Esophagus muscularis mucosa (tissue), 4 donors: ENCODE data around the gene TAGAP. TPM values are rescaled to one million over a fixed set of nuclear protein-coding genes. Genes with fewer than 3 reads are reported as not detected.

Source experiments
- DNase-seq: peaks from one replicate; pipeline ENCODE4 v3.0.0-alpha.2; 2017; ENCODE audit errors: extremely low spot score
- H3K27ac ChIP-seq, 4 donors: fragments of 200-600 bp; sonication (generic); replicated peaks in 1 of 4; 1 replicate in 3 of 4; 2 replicates in 1 of 4; pipeline ENCODE4 v1.5.1; 2016 to 2019; ENCODE audit warnings: mild to moderate bottlenecking in 1 of 4
- H3K27me3 ChIP-seq, 4 donors: fragments of 200-600 bp; sonication (generic); one replicate each; pipeline versions ENCODE4 v1.5.1 to v1.6.0; 2016 to 2019
- H3K36me3 ChIP-seq, 4 donors: fragments of 200-600 bp; sonication (generic); one replicate each; pipeline ENCODE4 v1.5.1; 2016 to 2019
- H3K4me1 ChIP-seq, 4 donors: fragments of 200-600 bp; sonication (generic); one replicate each; pipeline ENCODE4 v1.5.1; 2016 to 2019
- H3K4me3 ChIP-seq, 4 donors: fragments of 200-600 bp; sonication (generic); 1 replicate in 2 of 4; 2 replicates in 2 of 4; pipeline ENCODE4 v1.5.1; 2016 to 2019; ENCODE audit warnings: mild to moderate bottlenecking in 4 of 4, moderate library complexity in 1 of 4
- H3K9me3 ChIP-seq, 4 donors: fragments of 200-600 bp; sonication (generic); 1 replicate in 3 of 4; 2 replicates in 1 of 4; pipeline ENCODE4 v1.5.1; 2016 to 2019
- CTCF ChIP-seq, 3 experiments: fragments of 200-600 bp in 2 of 3; fragments of 450-650 bp in 1 of 3; sonication (generic) in 2 of 3; IDR thresholded peaks; one replicate each; pipeline ENCODE4 v1.5.1; 2017 to 2019; ENCODE audit warnings: antibody characterized with exemption in 3 of 3, mild to moderate bottlenecking in 2 of 3, moderate library complexity in 1 of 3
- EP300 ChIP-seq: sonication (generic); formaldehyde crosslinking; IDR thresholded peaks from one replicate; pipeline ENCODE4 v1.6.1; 2017; ENCODE audit warnings: antibody characterized with exemption
- POLR2A ChIP-seq: fragments of 450-650 bp; IDR thresholded peaks from one replicate; pipeline ENCODE4 v1.6.1; 2017; ENCODE audit warnings: antibody characterized with exemption, moderate library complexity, mild to moderate bottlenecking, low read depth
- POLR2AphosphoS5 ChIP-seq, 2 donors: sonication (generic); formaldehyde crosslinking; IDR thresholded peaks; one replicate each; pipeline ENCODE4 v1.6.1; 2017; ENCODE audit warnings: antibody characterized with exemption in 2 of 2
- WGBS: methylation state at CpG from one replicate; pipeline ENCODE4 v1.1.5; 2018; 5-methylcytosine and 5-hydroxymethylcytosine counted together
- intact Hi-C: fragments of 100-400 bp; cut with DNase I; formaldehyde crosslinking; loops from one replicate; pipeline ENCODE4 v1.15.1; 2023
- total RNA-seq, 4 donors: library from RNA; depleted of rRNA; stranded (reverse); fragments of >200 nt; gene quantifications; one replicate each; pipeline versions ENCODE4 v1.1.0 to v1.2.1, GENCODE V29; 2016

Gene TAGAP
- total RNA-seq, 4 donors from 2014 or later: 1.5 to 3.0 (median 1.9) TPM

DNA sequence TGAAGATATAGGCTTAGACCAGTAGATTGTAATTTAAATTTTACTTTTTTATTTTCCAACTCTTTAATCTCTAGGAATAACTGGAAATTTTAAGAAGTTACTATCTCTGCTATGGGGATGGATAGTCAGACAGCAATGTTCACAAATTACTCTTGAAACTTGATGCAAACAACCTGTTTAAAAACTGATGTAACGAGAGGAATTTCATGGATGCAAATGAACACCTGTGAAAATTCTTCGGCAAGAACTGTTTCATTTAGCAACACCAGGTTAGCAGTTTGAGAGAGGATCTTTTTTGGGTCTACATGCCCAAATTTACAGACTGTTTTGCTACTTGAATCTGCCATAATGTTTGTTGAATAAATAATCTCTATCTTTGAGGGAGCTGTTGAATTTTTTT, 24.8 kb downstream of the TAGAP start:
- Histone ChIP-seq H3K27me3 (no peaks in the 10 kb centered on the region), H3K36me3 (no peaks in the 10 kb centered on the region), H3K4me3 (no peak overlapping the region), H3K4me1 (no peaks in the 10 kb centered on the region), H3K27ac (no peak overlapping the region), H3K9me3 (peaks cover 0 to 21% (median 6%) of the 10 kb centered on the region in 4 donors)
- TF ChIP-seq CTCF (IDR thresholded peaks at IDR 0.05): no peak
- no peak for TF ChIP-seq POLR2A
- TF ChIP-seq EP300: no peak
- no peak for TF ChIP-seq POLR2AphosphoS5 (IDR thresholded peaks at IDR 0.05)
- no peak for DNase-seq
- intact Hi-C loops: no loop called here
- 95% methylated on average over 2 of the region's 2 CpGs for WGBS

DNA sequence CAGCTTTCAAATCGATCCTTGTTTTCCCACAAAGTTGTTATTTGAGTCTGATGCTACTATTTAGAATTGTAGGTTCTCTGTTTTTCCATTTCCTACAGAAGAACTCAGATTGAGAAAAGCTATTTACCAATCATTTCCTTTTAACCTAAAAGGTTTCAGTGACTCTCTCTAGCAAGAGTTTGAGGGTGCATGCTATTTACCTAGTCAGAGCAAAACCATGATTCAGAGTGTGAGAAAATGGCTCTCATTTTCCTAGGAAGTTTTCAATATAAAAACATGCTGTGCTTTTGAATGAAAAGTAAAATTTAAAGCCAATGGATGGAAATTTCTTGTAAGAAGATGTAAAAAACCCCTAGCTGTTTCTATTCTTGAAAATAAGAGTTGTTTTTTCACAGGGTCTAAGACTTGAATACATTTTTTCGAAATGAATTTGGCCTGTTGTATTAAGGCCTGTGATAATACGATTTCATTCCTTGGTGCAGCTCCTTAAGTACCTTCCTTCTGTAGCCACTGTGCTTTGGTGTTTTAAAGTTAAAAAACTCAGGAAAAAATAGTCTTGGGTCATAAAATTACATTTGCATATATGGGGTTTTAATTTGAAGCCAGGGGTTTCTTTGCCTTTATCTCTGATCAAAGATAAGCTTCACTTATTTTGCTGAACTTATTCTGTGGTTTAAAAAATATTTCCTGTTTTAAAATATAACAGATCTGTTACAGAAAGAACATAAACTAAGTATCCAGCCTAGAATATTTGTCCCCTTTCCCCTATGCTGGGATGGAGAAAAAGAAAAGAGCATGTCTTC, 26.8 kb downstream of the TAGAP start:
- intact Hi-C loops: no loop called here
- WGBS: 78% methylated on average over 3 of the region's 3 CpGs

GRCh38 chr6:159014406-159014805, 30.4 kb downstream of the TAGAP start:
- no peak for DNase-seq
- intact Hi-C loops: no loop called here
- TF ChIP-seq CTCF (IDR thresholded peaks at IDR 0.05) (no peak), EP300 (no peak), POLR2AphosphoS5 (IDR thresholded peaks at IDR 0.05) (no peak), POLR2A (no peak)
- H3K4me1 ChIP-seq: no peaks in the 10 kb centered on the region
- H3K27ac ChIP-seq: no peak overlapping the region
- H3K4me3 ChIP-seq: no peak overlapping the region
- no peaks in the 10 kb centered on the region for H3K27me3 ChIP-seq
- peaks cover 0 to 7% (median 0%) of the 10 kb centered on the region in 4 donors for H3K9me3 ChIP-seq
- no peaks in the 10 kb centered on the region for H3K36me3 ChIP-seq

More for the DNA sequence above, 26.8 kb downstream of the TAGAP start:
- Histone ChIP-seq H3K4me3 (no peak overlapping the region), H3K4me1 (no peaks in the 10 kb centered on the region), H3K27me3 (no peaks in the 10 kb centered on the region), H3K36me3 (no peaks in the 10 kb centered on the region), H3K27ac (no peak overlapping the region), H3K9me3 (peaks cover 0 to 7% (median 0%) of the 10 kb centered on the region in 4 donors)
- DNase-seq: no peak
- TF ChIP-seq POLR2AphosphoS5 (IDR thresholded peaks at IDR 0.05) (no peak), CTCF (IDR thresholded peaks at IDR 0.05) (no peak), POLR2A (no peak), EP300 (no peak)

DNA sequence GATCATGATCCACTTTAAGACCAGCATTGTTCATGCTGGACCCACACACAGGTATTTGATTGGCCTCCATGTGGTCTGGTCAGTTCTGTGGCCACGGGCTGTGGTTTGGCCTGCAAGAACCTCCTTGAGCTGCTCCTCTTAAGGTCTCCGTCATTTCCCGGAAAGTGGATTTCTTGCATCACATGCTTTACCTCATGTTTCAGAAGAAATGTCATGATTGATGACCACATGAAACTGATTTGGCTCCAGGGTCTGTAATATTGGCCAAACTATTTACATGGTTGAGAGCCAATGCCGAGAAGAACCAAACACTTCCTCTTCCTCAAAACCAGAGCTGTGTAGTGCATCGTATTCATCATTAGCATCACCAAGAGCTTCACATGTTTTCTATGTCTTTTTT, 31.6 kb downstream of the TAGAP start:
- no peak overlapping the region for H3K4me3 ChIP-seq
- no peaks in the 10 kb centered on the region for H3K36me3 ChIP-seq
- no peaks in the 10 kb centered on the region for H3K27me3 ChIP-seq
- H3K27ac ChIP-seq: no peak overlapping the region
- DNase-seq: no peak
- WGBS: 80% methylated on average over 5 of the region's 5 CpGs
- H3K4me1 ChIP-seq: no peaks in the 10 kb centered on the region
- intact Hi-C loops: no loop called here
- no peak for TF ChIP-seq POLR2A
- no peak for TF ChIP-seq POLR2AphosphoS5 (IDR thresholded peaks at IDR 0.05)
- no peak for TF ChIP-seq CTCF (IDR thresholded peaks at IDR 0.05)
- TF ChIP-seq EP300: no peak
- H3K9me3 ChIP-seq: peaks cover 0 to 7% (median 0%) of the 10 kb centered on the region in 4 donors
